ENCODE data around the gene CDV3.
A peak's percentile ranks its signal among the peaks of the same experiment; 100 is the strongest.

The CDV3 gene

GRCh38 chr3:133606902-133607301 is 33.4 kb downstream of the CDV3 start:
- DNase-seq: no peak

DNA sequence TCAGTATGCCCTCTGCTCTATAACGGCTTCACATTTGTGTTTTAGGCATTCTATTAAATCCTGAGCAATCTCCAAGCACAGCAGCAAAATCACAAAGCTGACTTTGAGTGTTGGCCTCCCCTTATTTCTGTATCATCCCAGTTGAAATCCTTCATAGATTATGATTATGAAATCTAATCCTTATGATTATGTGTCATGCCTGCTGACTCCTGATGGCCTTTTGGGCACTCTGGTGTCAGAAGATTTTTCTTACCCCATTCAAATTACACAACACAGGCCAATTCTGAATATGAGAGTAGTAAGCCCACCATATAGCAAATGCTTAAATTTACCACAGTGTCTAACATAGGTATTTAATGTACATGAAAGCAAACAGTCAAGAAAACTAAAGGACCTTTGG is 34.3 kb downstream of the CDV3 start:
- DNase-seq: no peak

- no peak for DNase-seq
These were observed 34.9 kb downstream of the CDV3 start for GRCh38 chr3:133608388-133608787.

GRCh38 chr3:133610031-133610430 is 36.5 kb downstream of the CDV3 start:
- DNase-seq: peak; percentile 86

GRCh38 chr3:133611534-133611933 is 38.0 kb downstream of the CDV3 start:
- DNase-seq: no peak

DNA sequence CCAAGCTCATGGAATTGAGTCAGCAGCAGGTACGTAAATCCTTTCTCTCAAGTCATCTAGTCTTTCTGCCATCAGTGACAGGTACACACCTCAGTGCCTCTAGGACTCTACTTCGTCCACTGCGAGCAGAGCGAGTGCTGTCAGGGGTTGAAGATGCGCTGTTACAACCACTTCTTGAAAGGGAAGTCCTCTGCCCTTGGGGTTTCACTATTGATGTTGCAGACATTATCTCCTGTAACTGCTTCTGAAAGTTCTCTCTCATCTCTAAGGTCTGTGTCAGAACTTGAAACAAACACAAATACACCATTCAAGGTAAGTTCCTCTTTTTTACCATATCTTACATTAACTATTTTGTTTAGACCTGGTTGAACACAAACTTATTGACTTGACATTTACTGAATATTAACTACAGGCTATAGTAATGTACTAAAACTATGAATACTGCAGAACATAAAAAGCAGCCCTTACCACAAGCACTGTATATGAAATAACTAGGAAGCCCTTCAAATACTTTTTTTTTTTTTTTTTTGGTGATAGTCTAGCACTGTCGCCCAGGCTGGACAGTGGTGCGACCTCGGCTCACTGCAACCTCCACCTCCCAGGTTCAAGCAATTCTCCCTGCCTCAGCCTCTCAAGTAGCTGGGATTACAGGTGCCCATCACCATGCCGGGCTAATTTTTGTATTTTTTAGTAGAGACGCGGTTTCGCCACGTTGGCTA is 46.7 kb downstream of the CDV3 start:
- DNase-seq: no peak

GRCh38 chr3:133627789-133628188 is 54.3 kb downstream of the CDV3 start:
- DNase-seq: no peak

- DNase-seq: no peak
These were observed 55.7 kb downstream of the CDV3 start for GRCh38 chr3:133629146-133629545.

DNA sequence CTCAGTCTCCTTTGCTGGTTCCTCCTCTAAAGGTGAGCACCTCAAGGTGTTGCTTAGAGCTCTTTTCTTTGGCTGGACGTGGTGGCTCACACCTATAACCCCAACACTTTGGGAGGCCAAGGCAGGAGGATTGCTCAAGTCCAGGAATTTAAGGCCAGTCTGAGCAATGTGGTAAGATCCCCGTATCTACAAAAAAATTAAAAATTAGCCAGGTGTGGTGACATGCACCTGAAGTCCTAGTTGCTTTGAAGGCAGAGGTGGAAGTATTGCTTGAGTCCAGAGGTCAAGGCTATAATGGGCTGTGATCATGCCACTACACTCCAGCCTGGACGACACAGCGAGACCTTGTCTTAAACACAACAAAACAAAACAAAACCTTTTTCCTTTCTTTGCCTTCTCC is 60.0 kb downstream of the CDV3 start:
- DNase-seq: no peak

All from fibroblast of skin of scalp (primary cell).